SU-DHL-6 (cell line): Measurements from ENCODE around the gene GIT2.
A peak's percentile ranks its signal among the peaks of the same experiment; 100 is the strongest.

Source experiments
- H2AFZ ChIP-seq: fragments of 200-600 bp; sonication (generic); 2 replicates; pipeline ENCODE4 v1.6.1; 2014; ENCODE audit warnings: low read depth, mild to moderate bottlenecking, moderate library complexity, mixed read lengths, antibody characterized with exemption, low read length; ENCODE audit not compliant: severe bottlenecking
- H3F3A ChIP-seq: fragments of 200-600 bp; shearing (Covaris generic); 2 replicates; pipeline ENCODE4 v1.6.0; 2016; ENCODE audit warnings: antibody characterized with exemption, mild to moderate bottlenecking; ENCODE audit not compliant: insufficient read depth
- H3K27ac ChIP-seq: fragments of 200-600 bp; sonication (generic); 2 replicates; pipeline ENCODE4 v1.5.1; 2016; ENCODE audit warnings: low read depth, mild to moderate bottlenecking, low read length, moderate library complexity, mixed read lengths
- H3K27me3 ChIP-seq: fragments of 200-600 bp; sonication (generic), shearing (Covaris generic); 2 replicates; pipeline ENCODE4 v1.6.0; 2014; ENCODE audit warnings: mild to moderate bottlenecking, low read length
- H3K36me3 ChIP-seq: fragments of 200-600 bp; sonication (generic); 2 replicates; pipeline ENCODE4 v1.6.1; 2014; ENCODE audit warnings: mild to moderate bottlenecking, low read length, mixed read lengths
- H3K4me2 ChIP-seq: fragments of 300-600, 200-600 bp; shearing (Covaris generic), sonication (generic); 2 replicates; pipeline ENCODE4 v1.6.0; 2014; ENCODE audit warnings: low read length, low read depth, mild to moderate bottlenecking; ENCODE audit not compliant: poor library complexity, severe bottlenecking
- H3K4me3 ChIP-seq: fragments of 200-600 bp; sonication (generic); 2 replicates; pipeline ENCODE4 v1.5.1; 2014; ENCODE audit warnings: antibody characterized with exemption, low read length, mild to moderate bottlenecking, mixed read lengths; ENCODE audit not compliant: insufficient read depth, poor library complexity, severe bottlenecking
- H3K79me2 ChIP-seq: fragments of 200-600 bp; sonication (generic); 2 replicates; pipeline ENCODE4 v1.6.1; 2014; ENCODE audit warnings: mild to moderate bottlenecking, low read length, moderate library complexity; ENCODE audit not compliant: insufficient read depth
- H3K9ac ChIP-seq: fragments of 200-600 bp; sonication (generic); 2 replicates; pipeline ENCODE4 v1.7.0; 2014; ENCODE audit warnings: mild to moderate bottlenecking, low read length
- H3K9me2 ChIP-seq: fragments of 200-600 bp; sonication (generic); replicated peaks from 2 replicates; pipeline ENCODE4 v1.6.1; 2014; ENCODE audit warnings: low read length; ENCODE audit not compliant: insufficient read depth
- H3K9me3 ChIP-seq: fragments of 200-600 bp; sonication (generic); 2 replicates; pipeline ENCODE4 v1.6.1; 2014; ENCODE audit warnings: low read length, mixed read lengths; ENCODE audit not compliant: insufficient read depth
- H4K20me1 ChIP-seq: fragments of 200-600 bp; sonication (generic); 2 replicates; pipeline ENCODE4 v1.6.1; 2014; ENCODE audit warnings: low read depth, mild to moderate bottlenecking, antibody characterized with exemption, low read length, moderate library complexity, mixed read lengths
- EZH2phosphoT487 ChIP-seq: fragments of 200-600 bp; sonication (generic), shearing (Covaris generic); conservative IDR thresholded peaks from 2 replicates; pipeline ENCODE4 v1.6.1; 2018; ENCODE audit warnings: mild to moderate bottlenecking, antibody characterized with exemption, low read length, moderate library complexity, mixed read lengths
- TF ChIP-seq, protein P1 (sequence below): fragments of 200-600 bp; sonication (generic); IDR thresholded peaks from one replicate; pipeline ENCODE4 v1.5.1; 2017; ENCODE audit warnings: antibody characterized with exemption, mild to moderate bottlenecking, low read length, moderate library complexity; ENCODE audit not compliant: insufficient read depth, poor library complexity, severe bottlenecking

The GIT2 gene

GRCh38 chr12:109999983-110000505 lies 3.9 kb upstream of the GIT2 start:
- peak overlapping the region; percentile 92 for H3K4me2 ChIP-seq
- no peaks in the 10 kb centered on the region for H4K20me1 ChIP-seq
- peak overlapping the region; percentile 88 for H3K9ac ChIP-seq
- H3K4me3 ChIP-seq = peak overlapping the region; percentile 88
- H3K36me3 ChIP-seq = 0 out of 2 replicates have a peak, but pooled peaks cover 10% of the 10 kb centered on the region
- H3K9me2 ChIP-seq = no peaks in the 10 kb centered on the region
- no peaks in the 10 kb centered on the region for H3K9me3 ChIP-seq
- peak overlapping the region; percentile 97 for H3K27ac ChIP-seq
- no peak overlapping the region for H2AFZ ChIP-seq
- peaks cover 61% of the 10 kb centered on the region for H3K79me2 ChIP-seq
- H3F3A ChIP-seq = peaks cover 69% of the 10 kb centered on the region
- TF ChIP-seq, protein P1, sequence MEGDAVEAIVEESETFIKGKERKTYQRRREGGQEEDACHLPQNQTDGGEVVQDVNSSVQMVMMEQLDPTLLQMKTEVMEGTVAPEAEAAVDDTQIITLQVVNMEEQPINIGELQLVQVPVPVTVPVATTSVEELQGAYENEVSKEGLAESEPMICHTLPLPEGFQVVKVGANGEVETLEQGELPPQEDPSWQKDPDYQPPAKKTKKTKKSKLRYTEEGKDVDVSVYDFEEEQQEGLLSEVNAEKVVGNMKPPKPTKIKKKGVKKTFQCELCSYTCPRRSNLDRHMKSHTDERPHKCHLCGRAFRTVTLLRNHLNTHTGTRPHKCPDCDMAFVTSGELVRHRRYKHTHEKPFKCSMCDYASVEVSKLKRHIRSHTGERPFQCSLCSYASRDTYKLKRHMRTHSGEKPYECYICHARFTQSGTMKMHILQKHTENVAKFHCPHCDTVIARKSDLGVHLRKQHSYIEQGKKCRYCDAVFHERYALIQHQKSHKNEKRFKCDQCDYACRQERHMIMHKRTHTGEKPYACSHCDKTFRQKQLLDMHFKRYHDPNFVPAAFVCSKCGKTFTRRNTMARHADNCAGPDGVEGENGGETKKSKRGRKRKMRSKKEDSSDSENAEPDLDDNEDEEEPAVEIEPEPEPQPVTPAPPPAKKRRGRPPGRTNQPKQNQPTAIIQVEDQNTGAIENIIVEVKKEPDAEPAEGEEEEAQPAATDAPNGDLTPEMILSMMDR = no peak
- TF ChIP-seq EZH2phosphoT487 = no peak
- H3K27me3 ChIP-seq = no peaks in the 10 kb centered on the region

DNA sequence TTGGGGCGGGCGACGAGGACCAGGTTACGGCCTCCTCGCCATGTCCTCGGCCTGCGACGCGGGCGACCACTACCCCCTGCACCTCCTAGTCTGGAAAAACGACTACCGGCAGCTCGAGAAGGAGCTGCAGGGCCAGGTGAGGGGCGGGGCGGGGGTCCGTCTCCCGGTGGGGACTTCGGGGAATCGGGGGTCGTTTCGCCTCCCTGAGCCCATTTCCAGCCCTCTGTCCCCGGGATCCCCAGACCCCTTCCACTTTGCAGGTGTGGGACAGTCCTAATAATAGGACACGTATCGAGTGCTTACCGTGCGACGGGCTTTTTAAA lies 3.4 kb upstream of the GIT2 start:
- Histone ChIP-seq H3K27me3 (no peaks in the 10 kb centered on the region), H2AFZ (no peak overlapping the region), H3K4me3 (peak overlapping the region; percentile 88), H3K27ac (peak overlapping the region; percentile 97), H3K9ac (peak overlapping the region; percentile 88), H3K9me3 (no peaks in the 10 kb centered on the region), H4K20me1 (no peaks in the 10 kb centered on the region), H3K9me2 (no peaks in the 10 kb centered on the region), H3K4me2 (peak overlapping the region; percentile 92), H3F3A (peaks cover 69% of the 10 kb centered on the region), H3K36me3 (0 out of 2 replicates have a peak, but pooled peaks cover 10% of the 10 kb centered on the region), H3K79me2 (peaks cover 66% of the 10 kb centered on the region)
- no peak for TF ChIP-seq EZH2phosphoT487
- TF ChIP-seq, protein P1 = no peak

- no peak for TF ChIP-seq EZH2phosphoT487
- TF ChIP-seq, protein P1 = no peak
- H3K79me2 ChIP-seq = peaks cover 67% of the 10 kb centered on the region
- H3K27ac ChIP-seq = peak within 1 kb of the TSS; percentile 97
Observed at GRCh38 chr12:109998904-109999648, 2.9 kb upstream of the GIT2 start, which contains the start of gene ANKRD13A. Gene ANKRD13A (plus strand): TSS chr12:109999430. CDS start chr12:109999689, 259 bp downstream.

More at GRCh38 chr12:109998904-109999648, 2.9 kb upstream of the GIT2 start, which contains the start of gene ANKRD13A:
- 0 out of 2 replicates have a peak, but pooled peaks cover 2% of the 10 kb centered on the region for H4K20me1 ChIP-seq
- H3K9me2 ChIP-seq = no peaks in the 10 kb centered on the region
- peak within 1 kb of the TSS; percentile 88 for H3K4me3 ChIP-seq
- H3K27me3 ChIP-seq = no peaks in the 10 kb centered on the region
- H3K36me3 ChIP-seq = 0 out of 2 replicates have a peak, but pooled peaks cover 10% of the 10 kb centered on the region
- H3K9me3 ChIP-seq = no peaks in the 10 kb centered on the region
- peak within 1 kb of the TSS; percentile 88 for H3K9ac ChIP-seq
- H3K4me2 ChIP-seq = peak within 1 kb of the TSS; percentile 92
- peaks cover 69% of the 10 kb centered on the region for H3F3A ChIP-seq
- H2AFZ ChIP-seq = peak within 1 kb of the TSS; percentile 39
